ENCODE measurements around the gene CSNK1D.

Gene CSNK1D

GRCh38 chr17:82249896-82250581 is 23.5 kb downstream of the CSNK1D start:
- DNase-seq = no peak

DNA sequence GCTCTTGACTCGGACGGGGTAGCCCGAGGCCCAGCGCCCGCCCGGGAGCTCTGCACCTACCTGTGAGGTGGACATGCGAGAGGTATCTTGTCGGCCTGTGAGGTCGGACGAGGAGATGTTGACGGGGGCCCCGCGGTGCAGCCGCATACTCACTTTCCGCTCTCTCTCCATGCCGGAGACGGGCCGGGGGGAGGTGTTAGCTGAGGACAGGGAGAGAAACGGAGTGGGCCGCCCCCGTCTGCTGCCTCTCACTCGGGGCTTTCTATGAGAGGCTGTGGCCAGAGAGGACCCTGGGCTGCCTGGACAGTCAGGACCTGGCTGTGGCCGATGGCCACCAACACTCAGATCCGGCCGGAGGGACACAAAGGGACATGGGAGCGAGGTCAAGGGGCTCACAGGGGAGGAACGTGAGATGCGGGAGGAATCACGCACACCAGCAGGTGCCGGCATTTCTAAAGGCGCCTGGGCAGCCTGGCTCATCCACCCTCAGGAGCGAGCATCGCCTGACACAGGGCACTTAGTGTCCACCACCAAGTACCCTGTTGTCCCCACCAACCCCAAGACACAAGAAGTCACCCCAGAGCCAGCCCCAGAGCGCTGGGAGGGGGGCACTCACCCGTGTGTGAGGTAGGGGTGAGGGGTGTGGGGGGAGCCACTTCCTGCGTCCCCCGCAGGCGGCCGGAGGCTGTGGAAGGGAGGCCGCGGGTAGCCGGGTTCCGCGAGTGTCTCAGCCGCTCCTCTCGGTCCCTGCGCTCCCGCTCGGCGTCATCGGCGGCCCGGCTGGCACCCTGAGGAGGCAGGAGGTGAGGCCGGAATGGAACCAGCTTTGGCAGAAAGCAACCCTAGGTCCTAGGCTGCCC is 24.5 kb downstream of the CSNK1D start:
- DNase-seq = no peak

DNA sequence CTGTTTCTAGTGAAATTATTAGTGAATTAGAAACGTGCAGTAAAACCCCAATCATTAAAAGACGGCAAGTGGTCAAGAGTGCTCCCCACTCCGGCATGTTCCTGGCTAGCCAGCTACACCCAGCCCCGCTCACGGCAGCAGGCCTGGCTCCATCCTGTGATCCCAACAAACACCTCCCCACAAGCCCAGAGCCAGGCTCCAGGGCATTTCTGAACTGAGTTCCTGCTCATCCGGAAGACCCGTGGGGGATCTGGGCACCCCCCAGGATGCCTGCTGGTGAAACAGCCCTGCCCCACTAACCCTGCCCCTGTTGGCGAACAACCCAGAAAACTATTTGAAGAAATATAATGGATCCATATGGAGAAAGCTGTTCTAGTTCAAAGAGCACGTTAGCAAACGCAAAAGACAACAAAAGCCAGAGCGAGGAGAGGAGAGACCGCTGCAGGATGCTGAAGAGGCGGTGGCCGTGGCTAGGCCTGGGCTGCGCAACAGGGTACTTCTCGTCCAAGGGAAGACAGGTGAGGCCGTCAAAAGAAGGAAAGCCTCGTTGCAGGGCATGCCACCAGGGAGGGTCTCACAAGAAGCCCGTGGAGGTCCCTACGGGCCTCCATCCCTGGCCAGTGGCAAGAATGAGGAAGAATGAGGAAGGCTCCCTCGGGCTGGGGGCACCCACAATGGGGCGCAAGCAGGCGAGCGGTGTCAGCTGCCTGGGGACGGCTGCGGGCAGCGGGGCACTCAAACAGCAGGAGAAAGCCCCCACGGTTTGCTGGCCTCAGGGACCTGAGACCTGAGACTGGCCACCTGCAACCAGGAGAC is 25.4 kb downstream of the CSNK1D start:
- no peak for DNase-seq

GRCh38 chr17:82247182-82247823 is 26.2 kb downstream of the CSNK1D start:
- no peak for DNase-seq

GRCh38 chr17:82246365-82247181 is 26.9 kb downstream of the CSNK1D start:
- no peak for DNase-seq

DNA sequence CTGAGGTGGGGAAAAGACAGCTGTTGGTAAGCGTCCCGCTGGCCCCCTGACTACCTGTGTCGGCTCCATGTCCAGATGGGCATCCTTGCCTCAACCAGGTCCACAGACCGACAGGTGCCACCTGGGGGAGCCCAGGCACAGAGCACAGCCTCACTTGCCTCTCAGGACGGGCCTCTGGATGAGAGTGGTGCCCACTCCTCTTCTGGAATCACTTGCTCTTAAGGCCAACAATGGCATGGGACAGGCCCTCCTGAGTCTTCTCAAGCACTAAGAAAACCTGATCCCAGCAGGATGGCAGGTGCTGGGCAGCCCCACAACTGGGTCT is 27.5 kb downstream of the CSNK1D start:
- DNase-seq = no peak

GRCh38 chr17:82245134-82246039 is 28.1 kb downstream of the CSNK1D start:
- no peak for DNase-seq

DNA sequence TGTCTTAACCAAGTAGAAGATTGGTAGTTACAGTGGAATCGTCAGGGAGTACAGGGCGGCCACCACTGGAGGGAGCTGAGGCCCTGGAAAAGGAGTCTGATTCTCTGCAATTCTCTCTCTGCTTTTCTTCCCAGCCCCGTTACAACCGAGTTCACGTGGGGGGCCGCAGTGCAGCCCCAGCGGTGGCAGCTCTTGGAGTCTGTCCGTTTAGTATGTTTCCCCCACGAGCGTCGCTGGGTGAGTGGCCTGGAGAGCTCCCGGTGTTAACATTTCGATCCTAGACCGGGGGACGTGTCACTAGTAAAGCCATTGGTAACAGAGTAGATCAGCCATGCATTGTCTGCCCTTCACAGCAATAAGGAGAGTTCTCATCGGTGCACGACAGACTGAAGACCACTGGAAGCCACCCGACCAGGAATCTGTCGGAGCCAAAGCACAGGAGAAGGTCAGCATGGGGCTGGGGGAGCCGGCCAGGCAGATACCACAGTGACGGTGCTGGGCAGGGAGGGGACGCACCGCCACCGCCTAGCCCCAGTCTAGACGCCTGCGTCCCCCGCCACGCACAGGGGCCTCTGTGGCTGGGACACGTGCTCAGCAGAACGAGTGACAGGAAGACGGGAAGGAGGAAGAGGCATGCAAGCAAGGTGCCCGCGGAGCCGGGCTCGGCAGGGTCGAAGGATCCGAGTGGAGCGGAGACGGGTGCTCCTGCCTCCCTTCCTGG is 28.9 kb downstream of the CSNK1D start:
- no peak for DNase-seq

GRCh38 chr17:82243648-82244412 is 29.7 kb downstream of the CSNK1D start:
- no peak for DNase-seq

- DNase-seq = peak in 1 of 2 experiments; percentile 27
These were observed 30.4 kb downstream of the CSNK1D start for GRCh38 chr17:82242977-82243647.

DNA sequence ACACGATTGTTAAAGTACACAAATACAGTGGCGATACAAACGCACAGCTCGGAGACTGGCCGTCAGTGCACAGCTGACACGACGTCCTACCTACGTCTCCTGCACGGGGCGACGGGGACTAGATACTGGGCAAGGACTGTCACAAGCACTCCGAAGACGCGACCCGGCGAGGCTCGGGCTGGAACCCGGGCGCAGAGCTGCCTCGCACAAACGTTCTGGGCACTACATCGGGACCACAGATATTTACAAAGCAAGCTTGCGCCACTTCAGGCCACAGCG is 30.9 kb downstream of the CSNK1D start:
- DNase-seq = no peak

GRCh38 chr17:82241926-82242697 is 31.4 kb downstream of the CSNK1D start:
- no peak for DNase-seq

DNA sequence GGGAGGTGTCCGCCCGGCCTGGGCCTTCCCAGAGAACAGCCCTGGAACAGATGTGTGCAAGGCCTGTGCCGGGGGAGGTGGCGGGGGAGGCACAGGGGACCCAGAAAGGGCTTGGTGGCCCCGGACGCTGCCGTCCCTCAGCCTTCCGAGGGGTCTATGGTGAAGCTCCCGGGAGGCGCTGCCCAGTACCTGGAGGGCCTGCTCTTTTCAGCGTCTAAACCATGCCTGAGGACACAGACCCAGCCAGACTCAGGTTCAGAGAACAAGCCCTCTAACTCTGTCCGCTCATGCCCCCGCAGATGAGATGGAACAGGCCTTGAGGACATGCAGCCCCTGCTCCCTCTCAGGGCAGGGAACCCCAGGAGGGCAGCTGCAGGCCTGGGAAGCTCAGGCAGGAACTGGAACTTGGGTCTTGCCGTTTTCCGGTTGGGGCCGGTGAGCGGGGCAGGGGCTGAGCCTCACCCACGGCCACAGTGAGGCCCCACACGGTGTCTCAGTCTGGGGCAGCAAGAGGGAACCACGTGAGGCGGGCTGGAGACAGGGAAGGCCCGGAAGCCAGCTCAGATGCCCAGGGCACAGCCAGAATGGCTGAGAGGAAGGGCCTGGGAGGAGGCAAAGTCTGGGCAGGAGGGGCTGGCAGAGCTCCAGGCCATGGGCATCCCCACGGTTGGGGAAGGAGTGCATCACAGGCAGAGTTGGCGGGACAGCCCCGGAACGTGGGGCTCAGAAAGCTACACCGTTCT is 32.1 kb downstream of the CSNK1D start:
- no peak for DNase-seq

DNA sequence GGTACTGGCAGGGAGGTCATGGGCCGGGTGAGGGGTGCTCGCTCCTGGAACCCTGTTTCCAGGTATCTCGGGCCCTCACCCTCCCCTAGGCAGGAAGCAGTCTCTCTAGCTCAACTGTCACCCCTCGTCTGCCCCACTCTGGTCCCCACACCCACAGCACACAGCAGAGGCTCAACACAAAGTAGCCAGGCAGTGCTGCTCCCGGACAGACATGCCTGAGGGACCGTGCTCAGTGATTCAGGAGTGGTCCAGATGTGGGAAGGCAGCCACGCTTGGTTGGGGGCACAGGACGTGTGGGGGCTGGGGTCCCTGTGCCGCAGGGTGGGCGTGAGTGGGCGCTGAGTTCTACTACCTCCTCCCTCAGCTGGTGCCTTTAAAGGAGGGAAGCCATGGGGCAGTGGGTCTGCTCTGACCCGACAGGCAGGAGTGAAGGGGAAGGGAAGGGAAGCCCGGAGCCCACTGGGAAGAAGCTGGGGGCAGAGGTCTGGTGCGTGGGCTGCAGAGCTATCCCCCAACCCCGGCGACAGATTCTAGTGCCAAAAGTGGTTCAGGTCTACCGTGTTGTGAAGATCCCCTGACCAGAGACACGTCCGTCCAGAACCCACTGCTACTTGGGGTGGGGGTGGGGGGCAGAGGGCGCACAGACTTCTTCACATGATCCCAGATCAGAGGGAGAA is 32.9 kb downstream of the CSNK1D start:
- DNase-seq = no peak

GRCh38 chr17:82239926-82240505 is 33.5 kb downstream of the CSNK1D start:
- no peak for DNase-seq

GRCh38 chr17:82239401-82239925 is 34.0 kb downstream of the CSNK1D start:
- DNase-seq = no peak

All from NCI-H524 (cell line).